ENCODE results near the gene RADX.

The RADX gene

DNA sequence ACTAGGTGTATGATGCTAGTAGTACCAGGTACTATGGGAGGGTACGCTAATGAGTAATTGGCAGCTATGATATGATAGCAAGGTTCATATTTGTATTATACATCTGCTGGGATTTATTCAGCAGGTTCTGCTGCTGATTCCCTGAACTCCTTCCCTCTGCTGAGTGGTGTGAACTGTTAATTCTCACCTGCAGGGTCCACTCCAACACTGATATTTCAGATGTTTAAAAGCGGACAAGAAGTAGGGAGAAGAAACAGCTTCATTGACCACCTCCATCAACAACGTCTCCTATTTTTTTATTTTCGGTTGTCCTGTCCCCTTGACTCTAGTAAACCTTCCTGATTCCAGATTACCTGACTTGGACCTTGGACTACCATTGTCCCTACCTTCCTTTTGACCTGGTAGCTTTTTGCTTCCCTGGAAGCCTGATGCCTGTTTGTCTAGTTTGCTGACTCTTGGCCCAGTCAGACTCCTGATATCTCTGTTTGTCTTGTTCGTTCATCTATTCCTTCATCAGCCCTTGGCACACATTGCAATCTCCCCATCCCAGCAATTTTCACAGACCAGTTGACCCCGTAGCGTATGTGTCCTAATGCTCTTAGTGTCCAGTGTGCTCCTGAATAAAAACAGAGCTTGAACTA is 80.8 kb downstream of the RADX start:
- no peak for DNase-seq

GRCh38 chrX:106696502-106696901 is 84.7 kb downstream of the RADX start:
- no peak for DNase-seq

GRCh38 chrX:106698693-106699092 is 86.9 kb downstream of the RADX start:
- no peak for DNase-seq

- DNase-seq: no peak
Observed at GRCh38 chrX:106702636-106703035, 90.9 kb downstream of the RADX start.

GRCh38 chrX:106706466-106706865 is 94.7 kb downstream of the RADX start:
- DNase-seq: no peak

DNA sequence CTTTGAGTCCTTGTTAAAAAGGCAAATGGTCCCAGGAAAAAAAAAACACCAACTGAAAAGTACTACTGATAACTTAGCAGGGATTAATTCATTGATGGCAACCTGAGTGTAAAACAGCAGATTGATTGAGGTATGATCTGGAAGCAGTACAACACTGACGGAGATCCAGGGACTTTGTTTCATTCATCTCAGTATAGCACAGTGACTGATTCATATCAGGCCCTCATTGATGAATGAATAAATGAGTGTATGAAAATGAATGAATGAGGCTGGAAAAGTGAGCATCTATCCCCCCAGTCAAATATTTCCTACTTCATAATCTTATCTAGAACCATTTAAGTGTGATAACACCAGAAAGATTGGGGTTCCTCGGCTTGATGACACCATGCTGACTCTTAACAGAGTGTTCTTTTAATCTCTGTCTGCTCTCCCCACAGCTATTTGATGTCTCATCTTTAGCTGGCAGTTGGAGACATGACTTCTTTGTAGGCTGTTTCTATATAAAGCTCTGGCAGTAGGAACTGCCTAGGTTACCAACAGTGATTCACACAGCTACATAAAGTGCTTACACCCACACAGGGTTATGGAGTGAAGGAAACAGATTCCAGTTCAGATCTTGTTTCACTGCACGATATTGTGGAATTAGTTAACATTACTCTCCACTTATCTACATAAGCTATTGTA is 96.1 kb downstream of the RADX start:
- DNase-seq: peak; percentile 83

GRCh38 chrX:106710771-106711170 is 99.0 kb downstream of the RADX start:
- DNase-seq: peak; percentile 39

GRCh38 chrX:106711375-106711774 is 99.6 kb downstream of the RADX start:
- DNase-seq: no peak

GRCh38 chrX:106716004-106716403 is 104.2 kb downstream of the RADX start:
- no peak for DNase-seq

- no peak for DNase-seq
Observed at GRCh38 chrX:106716463-106716862, 104.7 kb downstream of the RADX start.

DNA sequence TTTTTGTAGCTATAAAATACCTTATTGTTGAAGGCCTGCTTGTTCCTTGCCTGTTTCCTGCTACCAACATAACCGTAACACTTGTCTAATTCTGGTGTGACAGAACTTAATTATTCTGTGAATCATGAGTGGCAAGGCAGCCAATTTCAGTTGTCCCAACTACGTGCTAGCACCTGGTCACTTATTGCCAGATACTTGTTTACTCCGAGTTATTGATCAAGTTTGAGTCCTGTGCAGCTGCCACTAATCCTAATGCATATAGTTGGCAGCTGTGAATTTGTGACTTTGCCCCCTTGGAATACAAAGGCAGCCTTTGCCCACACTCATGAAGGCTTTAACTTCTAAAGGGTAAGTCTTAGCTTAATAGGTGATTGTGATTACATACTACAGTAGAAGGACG is 106.9 kb downstream of the RADX start:
- DNase-seq: no peak

- no peak for DNase-seq
Observed at GRCh38 chrX:106725931-106726330, 114.2 kb downstream of the RADX start.

DNA sequence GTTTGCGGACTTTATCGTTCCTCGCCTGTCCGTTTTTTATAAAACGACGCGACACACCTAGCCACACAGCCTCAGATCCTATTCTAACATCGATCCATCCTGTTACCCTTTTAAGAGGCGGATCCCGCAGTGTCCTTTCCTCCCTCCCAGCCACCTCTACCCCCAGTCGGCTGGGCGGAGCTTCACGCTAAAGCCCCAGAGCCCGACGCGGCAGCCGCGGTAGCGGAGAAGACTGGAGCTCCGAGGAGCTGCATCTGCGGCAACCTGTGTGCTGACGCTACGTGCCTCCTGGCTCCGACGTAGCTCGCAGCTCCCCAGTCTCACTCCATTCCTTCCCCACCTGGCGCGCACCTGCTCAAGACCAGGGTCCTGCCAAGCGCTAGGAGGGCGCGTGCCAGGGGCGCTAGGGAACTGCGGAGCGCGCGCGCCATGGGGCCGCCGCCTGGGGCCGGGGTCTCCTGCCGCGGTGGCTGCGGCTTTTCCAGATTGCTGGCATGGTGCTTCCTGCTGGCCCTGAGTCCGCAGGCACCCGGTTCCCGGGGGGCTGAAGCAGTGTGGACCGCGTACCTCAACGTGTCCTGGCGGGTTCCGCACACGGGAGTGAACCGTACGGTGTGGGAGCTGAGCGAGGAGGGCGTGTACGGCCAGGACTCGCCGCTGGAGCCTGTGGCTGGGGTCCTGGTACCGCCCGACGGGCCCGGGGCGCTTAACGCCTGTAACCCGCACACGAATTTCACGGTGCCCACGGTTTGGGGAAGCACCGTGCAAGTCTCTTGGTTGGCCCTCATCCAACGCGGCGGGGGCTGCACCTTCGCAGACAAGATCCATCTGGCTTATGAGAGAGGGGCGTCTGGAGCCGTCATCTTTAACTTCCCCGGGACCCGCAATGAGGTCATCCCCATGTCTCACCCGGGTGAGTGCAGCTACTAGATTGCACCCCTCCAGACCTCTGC is 115.0 kb downstream of the RADX start, which contains the start of gene RNF128:
RNF128 (plus strand) TSS at position 217 of the 953 bp plus-strand sequence; CDS start at position 430, 213 bp downstream.
- DNase-seq: peak; percentile 13

- no peak for DNase-seq
Observed at GRCh38 chrX:106728337-106728736, 116.6 kb downstream of the RADX start.
